GM12874 (cell line): ENCODE data around the gene C22orf39.

Source experiments
- CTCF ChIP-seq: IDR thresholded peaks from 2 replicates; pipeline ENCODE4 v1.5.1; 2011; ENCODE audit warnings: low read depth, mild to moderate bottlenecking, control low read depth, low read length, moderate library complexity; ENCODE audit not compliant: insufficient read depth

The C22orf39 gene

DNA sequence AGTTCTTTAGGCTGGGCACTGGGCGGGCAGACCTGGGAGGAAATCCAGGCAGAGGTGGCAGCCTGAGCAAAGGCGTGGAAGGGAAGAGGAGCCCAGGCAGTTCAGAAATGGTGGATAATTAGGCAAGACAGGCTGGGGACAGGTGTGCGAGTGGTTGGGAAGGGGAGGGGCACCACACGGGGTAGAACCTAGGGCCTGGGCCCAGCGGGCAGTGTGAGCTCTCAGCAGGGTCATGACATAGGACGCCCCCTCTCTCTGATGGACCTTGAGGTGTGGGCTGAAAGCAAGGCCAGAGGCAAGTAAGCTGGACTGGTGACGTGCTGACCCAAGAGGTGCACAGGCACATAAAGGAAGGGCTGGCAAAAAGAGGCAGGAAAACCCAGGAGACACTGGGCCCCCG is 24.7 kb upstream of the C22orf39 start:
- no peak for TF ChIP-seq CTCF

DNA sequence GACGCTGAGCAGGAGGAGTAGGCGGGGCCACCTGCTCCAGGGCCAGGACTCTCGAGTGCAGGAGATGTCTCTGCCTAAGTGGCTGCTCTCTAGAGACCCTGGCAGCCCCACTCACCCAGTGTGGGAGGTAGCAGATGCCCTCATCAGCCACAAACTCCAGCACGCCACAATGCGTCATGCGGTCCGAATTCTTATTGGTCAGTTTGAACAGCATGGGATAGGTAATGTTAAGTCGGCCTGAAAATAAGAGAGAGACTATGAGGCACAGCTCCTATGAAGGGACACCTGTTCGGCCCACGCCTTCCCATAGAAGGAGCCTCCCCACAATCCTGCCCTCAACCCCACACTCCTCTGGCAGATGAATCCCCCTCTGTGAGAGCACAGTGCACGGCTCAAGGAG is 24.1 kb upstream of the C22orf39 start:
- no peak for TF ChIP-seq CTCF

DNA sequence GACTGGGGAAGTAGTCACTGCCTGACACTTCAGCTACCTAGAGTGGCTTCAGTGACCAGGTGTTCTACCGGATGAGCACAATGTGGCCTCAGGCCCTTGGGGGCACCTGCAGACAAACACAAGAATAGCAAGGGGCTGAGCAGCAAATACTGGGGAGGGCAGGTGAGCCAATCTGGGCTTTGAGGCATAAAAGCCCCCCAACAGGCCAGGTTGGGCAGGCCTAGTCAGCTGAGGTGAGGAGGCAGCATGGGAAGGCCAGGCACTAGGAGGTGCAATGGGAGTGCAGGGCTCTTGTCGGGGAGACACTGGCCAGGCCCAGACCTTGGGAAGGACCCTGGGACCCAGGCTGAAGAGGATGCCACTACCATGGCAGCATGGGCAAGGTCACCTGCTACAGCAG is 22.5 kb upstream of the C22orf39 start:
- no peak for TF ChIP-seq CTCF

DNA sequence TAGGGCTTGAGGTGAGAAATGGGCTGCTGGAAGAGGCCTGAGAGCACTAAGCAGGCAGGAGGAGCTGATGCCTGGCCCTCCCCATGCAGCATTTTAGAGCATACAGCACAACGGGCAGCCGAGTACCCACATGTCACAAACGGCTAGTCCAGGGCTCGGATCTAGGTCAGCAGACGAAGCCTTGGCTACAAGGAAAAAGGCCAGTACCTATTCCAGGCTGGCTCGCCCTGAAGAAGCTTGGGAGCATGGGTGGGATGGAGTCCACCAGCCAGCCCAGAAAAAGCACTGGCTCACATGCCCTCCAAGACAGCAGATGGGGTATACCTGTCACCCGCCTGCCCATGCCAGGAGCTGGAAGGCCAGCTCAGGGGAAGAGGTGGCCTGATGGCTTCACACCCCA is 21.9 kb upstream of the C22orf39 start:
- no peak for TF ChIP-seq CTCF

GRCh38 chr22:19467912-19468311 is 20.4 kb upstream of the C22orf39 start:
- no peak for TF ChIP-seq CTCF

DNA sequence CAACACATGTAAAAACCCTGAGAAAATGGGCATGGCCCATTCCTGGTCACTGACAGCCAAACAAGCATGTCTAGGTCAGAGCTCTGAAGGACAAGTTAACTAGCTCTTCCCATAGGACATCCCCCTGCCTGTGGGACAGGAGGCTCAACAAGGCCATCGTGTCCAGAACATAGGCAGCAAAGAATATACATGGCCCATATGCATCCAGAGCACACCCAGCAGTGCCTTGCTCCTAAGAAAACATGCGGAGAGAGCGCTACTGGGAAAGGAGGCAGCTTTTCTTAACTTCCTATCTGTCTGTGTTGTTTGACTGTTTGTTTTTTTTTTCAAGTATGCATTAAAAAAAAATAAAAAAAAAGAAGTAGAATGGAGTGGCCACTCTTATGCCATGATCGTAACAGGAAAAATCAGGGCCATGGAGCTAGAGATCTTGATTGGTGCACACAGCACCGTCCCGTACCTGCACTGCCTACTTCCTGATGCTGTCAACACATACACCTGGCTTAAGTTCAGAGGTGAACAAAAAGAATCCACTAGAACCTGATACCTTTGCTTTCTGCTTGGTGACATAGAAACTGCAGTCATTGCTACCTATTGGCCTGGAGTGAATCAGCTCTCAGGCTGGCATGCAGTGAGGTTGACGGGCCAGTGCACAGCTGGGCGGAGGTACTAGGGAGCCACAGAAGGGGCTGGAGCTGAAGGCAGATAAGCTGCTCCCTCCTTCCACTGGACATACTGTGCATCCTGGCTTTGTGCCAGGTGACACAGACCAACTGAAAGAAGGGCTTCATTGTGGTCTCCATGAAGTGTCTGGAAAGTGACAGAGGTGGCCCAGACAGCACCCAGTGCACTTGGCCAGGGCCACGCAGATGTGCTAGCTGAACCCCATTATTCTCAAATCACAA is 19.6 kb upstream of the C22orf39 start:
- TF ChIP-seq CTCF: no peak

DNA sequence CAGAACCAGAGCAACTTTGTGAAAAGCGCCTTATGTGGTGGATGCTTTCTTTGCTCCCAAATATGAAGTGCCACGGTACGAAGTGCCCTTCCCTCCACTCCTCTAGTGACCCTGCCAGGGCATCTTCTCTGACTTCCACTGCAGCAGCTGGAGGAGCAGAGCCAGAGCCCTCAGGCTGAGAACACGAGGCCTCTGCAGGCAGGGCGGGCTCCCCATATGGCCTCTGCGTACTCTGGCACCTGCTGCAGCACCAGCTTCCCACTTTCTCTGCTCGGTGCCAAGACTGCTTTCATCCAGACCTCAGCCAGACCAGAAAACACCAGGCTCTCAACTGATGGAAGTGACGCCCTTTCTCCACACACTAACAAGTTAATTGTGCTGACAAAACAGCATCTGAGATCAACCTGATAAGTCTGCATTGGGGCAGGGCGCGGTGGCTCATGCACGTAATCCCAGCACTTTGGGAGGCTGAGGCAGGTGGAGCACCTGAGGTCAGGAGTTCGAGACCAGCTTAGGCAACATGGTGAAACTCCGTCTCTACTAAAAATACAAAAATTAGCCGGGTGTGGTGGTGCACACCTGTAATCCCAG is 18.7 kb upstream of the C22orf39 start:
- no peak for TF ChIP-seq CTCF
